HUES48 (cell line): ENCODE data around the gene ZSCAN12.
"Not testable (repeated sequence)": the region's sequence is repeated elsewhere in the genome, so short reads cannot be mapped to it uniquely, and the experiment has no call there.

ENCODE experiments used
- H3K27ac ChIP-seq: one replicate; pipeline ENCODE4 v1.7.0; 2013; ENCODE audit warnings: low read depth, low read length, inconsistent platforms
- H3K27me3 ChIP-seq: 2 replicates; pipeline ENCODE4 v1.6.1; 2013; ENCODE audit warnings: mild to moderate bottlenecking, low read length; ENCODE audit not compliant: control insufficient read depth, insufficient read depth
- H3K36me3 ChIP-seq: 2 replicates; pipeline ENCODE4 v1.6.1; 2013; ENCODE audit warnings: low read length; ENCODE audit not compliant: control insufficient read depth, insufficient read depth
- H3K4me1 ChIP-seq: 2 replicates; pipeline ENCODE4 v1.6.1; 2013; ENCODE audit warnings: mild to moderate bottlenecking, low read length; ENCODE audit not compliant: control insufficient read depth, insufficient read depth
- H3K4me3 ChIP-seq: 2 replicates; pipeline ENCODE4 v1.5.1; 2013; ENCODE audit warnings: mild to moderate bottlenecking, low read depth, low read length
- H3K9ac ChIP-seq: 2 replicates; pipeline ENCODE4 v1.6.1; 2013; ENCODE audit warnings: mild to moderate bottlenecking, low read depth, low read length, moderate library complexity
- H3K9me3 ChIP-seq: 2 replicates; pipeline ENCODE4 v1.6.1; 2013; ENCODE audit warnings: low read length; ENCODE audit not compliant: control insufficient read depth, insufficient read depth

ZSCAN12 gene

GRCh38 chr6:28399350-28400121, at the start of gene ZSCAN12:
Gene ZSCAN12, minus strand, starts transcription at chr6:28399747. Its CDS starts 1,342 bp downstream, at chr6:28398405.
- Histone ChIP-seq H3K4me1 (peaks cover 8% of the 10 kb centered on the region), H3K27ac (peak within 1 kb of the TSS; percentile 94), H3K36me3 (peaks cover 34% of the 10 kb centered on the region), H3K9me3 (no peaks in the 10 kb centered on the region), H3K27me3 (peaks cover 21% of the 10 kb centered on the region), H3K9ac (peak within 1 kb of the TSS; percentile 89), H3K4me3 (peak within 1 kb of the TSS; percentile 87)

DNA sequence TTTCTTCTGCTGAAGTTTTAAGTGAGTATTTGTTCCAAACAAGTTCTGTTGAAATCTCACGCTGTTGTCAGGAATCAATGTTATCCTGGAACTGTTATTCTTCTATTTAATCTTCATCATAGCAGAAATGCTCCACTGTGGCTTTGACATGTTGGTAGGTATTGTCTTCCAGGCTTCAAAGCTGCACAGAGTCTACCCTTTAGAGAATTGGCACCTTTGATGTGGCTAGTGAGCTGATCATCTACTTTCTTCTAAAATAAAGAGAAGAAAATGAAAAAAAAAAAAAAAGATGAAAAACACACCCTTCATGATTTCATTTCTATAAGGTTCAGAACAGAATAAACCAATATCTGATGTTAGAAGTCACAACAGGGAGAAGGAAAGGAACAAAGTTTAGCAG, 49.5 kb upstream of the ZSCAN12 start:
- Histone ChIP-seq H3K27me3 (no peaks in the 10 kb centered on the region), H3K4me1 (no peaks in the 10 kb centered on the region), H3K9me3 (no peaks in the 10 kb centered on the region), H3K27ac (no peak overlapping the region), H3K4me3 (no peak overlapping the region), H3K9ac (no peak overlapping the region), H3K36me3 (no peaks in the 10 kb centered on the region)

DNA sequence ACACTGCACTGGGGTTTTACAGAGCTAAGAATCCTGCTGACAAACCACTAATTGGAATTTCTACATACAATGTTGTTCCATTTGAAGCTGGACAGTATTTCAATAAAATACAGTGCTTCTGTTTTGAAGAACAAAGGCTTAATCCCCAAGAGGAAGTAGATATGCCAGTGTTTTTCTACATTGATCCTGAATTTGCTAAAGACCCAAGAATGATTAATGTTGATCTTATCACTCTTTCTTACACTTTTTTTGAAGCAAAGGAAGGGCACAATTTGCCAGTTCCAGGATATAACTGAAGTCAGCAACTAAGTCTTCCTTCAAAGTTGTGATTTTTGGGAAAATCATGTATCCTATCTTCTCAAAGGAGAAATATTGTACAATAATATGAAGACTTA, 48.0 kb upstream of the ZSCAN12 start:
- H3K4me3 ChIP-seq = peak overlapping the region; percentile 76
- not testable (repeated sequence) for H3K27me3 ChIP-seq, H3K4me1 ChIP-seq, H3K27ac ChIP-seq, H3K36me3 ChIP-seq, H3K9ac ChIP-seq, H3K9me3 ChIP-seq

- Histone ChIP-seq H3K27me3 (no peaks in the 10 kb centered on the region), H3K9ac (peak overlapping the region; percentile 58), H3K27ac (no peak overlapping the region), H3K9me3 (no peaks in the 10 kb centered on the region), H3K4me3 (peak overlapping the region; percentile 76), H3K36me3 (no peaks in the 10 kb centered on the region), H3K4me1 (no peaks in the 10 kb centered on the region)
Observed at GRCh38 chr6:28446818-28447511, 47.4 kb upstream of the ZSCAN12 start.

DNA sequence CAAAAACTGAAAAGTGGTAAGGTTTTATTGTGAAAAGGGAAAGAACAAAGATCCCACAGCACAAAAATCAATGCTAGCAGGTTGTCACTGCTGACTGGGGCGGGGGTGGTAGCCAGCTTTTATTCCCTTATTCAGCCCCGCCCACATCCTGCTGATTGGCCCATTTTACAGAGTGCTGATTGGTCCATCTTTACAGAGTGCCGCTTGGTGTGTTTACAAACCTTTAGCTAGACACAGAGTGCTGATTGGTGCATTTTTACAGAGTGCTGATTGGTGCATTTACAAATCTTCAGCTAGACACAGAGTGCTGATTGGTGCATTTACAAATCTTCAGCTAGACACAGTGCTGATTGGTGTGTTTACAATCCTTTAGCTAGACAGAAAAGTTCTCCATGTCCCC, 45.2 kb upstream of the ZSCAN12 start:
- H3K36me3 ChIP-seq, H3K27ac ChIP-seq, H3K9me3 ChIP-seq: not testable (repeated sequence)

GRCh38 chr6:28443112-28443773, 43.7 kb upstream of the ZSCAN12 start, which contains the start of gene ZSCAN23:
Gene ZSCAN23, minus strand, starts transcription at chr6:28443491. Its CDS starts 7,225 bp downstream, at chr6:28436266.
- H3K27ac ChIP-seq = peak within 1 kb of the TSS; percentile 86
- no peaks in the 10 kb centered on the region for H3K9me3 ChIP-seq
- H3K4me1 ChIP-seq = no peaks in the 10 kb centered on the region
- no peaks in the 10 kb centered on the region for H3K36me3 ChIP-seq
- no peaks in the 10 kb centered on the region for H3K27me3 ChIP-seq
- H3K9ac ChIP-seq = peak within 1 kb of the TSS; percentile 82
- H3K4me3 ChIP-seq = peak within 1 kb of the TSS; percentile 85

More for the DNA sequence above, 45.2 kb upstream of the ZSCAN12 start:
- not testable (repeated sequence) for H3K4me3 ChIP-seq, H3K4me1 ChIP-seq, H3K9ac ChIP-seq, H3K27me3 ChIP-seq

DNA sequence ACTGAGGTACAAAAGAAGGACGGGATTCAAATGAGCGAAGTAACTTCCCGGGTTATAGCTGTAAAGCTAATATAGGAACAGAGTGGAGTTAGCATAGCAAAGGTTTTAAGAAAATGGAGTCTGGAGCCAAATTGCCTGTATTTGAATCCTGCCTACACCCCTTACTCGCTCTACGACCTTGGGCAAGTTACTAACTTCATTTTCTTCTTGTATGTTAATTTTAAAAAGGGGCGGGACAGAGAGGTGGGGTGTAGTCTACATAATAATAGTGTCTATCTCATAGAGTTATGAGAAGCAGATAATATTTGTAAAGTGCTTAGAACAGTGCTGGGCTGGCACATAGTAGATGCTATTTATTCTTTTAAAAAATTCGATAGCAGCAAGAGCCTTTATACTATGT, 43.0 kb upstream of the ZSCAN12 start:
- no peaks in the 10 kb centered on the region for H3K36me3 ChIP-seq
- H3K4me3 ChIP-seq = peak overlapping the region; percentile 85
- H3K27ac ChIP-seq = peak overlapping the region; percentile 86
- H3K27me3 ChIP-seq = no peaks in the 10 kb centered on the region
- no peaks in the 10 kb centered on the region for H3K4me1 ChIP-seq
- H3K9ac ChIP-seq = peak overlapping the region; percentile 82
- H3K9me3 ChIP-seq = no peaks in the 10 kb centered on the region

GRCh38 chr6:28436404-28436803, 36.9 kb upstream of the ZSCAN12 start:
- Histone ChIP-seq H3K9me3 (no peaks in the 10 kb centered on the region), H3K4me1 (no peaks in the 10 kb centered on the region), H3K4me3 (no peak overlapping the region), H3K27me3 (no peaks in the 10 kb centered on the region), H3K27ac (no peak overlapping the region), H3K36me3 (peaks cover 31% of the 10 kb centered on the region), H3K9ac (no peak overlapping the region)

GRCh38 chr6:28433119-28433518, 33.6 kb upstream of the ZSCAN12 start:
- H3K27ac ChIP-seq = no peak overlapping the region
- peaks cover 31% of the 10 kb centered on the region for H3K36me3 ChIP-seq
- H3K4me3 ChIP-seq = no peak overlapping the region
- no peaks in the 10 kb centered on the region for H3K9me3 ChIP-seq
- H3K4me1 ChIP-seq = no peaks in the 10 kb centered on the region
- H3K27me3 ChIP-seq = no peaks in the 10 kb centered on the region
- no peak overlapping the region for H3K9ac ChIP-seq

GRCh38 chr6:28429781-28430180, 30.2 kb upstream of the ZSCAN12 start:
- Histone ChIP-seq H3K27me3 (no peaks in the 10 kb centered on the region), H3K4me1 (no peaks in the 10 kb centered on the region), H3K36me3 (peaks cover 34% of the 10 kb centered on the region), H3K9me3 (no peaks in the 10 kb centered on the region; the same call in 1 of the 2 replicates), H3K9ac (no peak overlapping the region), H3K27ac (no peak overlapping the region), H3K4me3 (no peak overlapping the region)
